NT2/D1 (cell line): Measurements from ENCODE around the gene DMXL2.

ENCODE experiments used
- SUZ12 ChIP-seq: IDR thresholded peaks from 2 replicates; pipeline ENCODE4 v1.6.1; 2011; ENCODE audit not compliant: insufficient read length, insufficient read depth; ENCODE audit errors: extremely low read depth
- YY1 ChIP-seq: IDR thresholded peaks from 2 replicates; pipeline ENCODE4 v1.6.1; 2011; ENCODE audit not compliant: insufficient read length, insufficient read depth
- ZNF274 ChIP-seq: IDR thresholded peaks from 2 replicates; pipeline ENCODE4 v1.6.1; 2011; ENCODE audit warnings: mild to moderate bottlenecking, low read depth, low read length

DNA sequence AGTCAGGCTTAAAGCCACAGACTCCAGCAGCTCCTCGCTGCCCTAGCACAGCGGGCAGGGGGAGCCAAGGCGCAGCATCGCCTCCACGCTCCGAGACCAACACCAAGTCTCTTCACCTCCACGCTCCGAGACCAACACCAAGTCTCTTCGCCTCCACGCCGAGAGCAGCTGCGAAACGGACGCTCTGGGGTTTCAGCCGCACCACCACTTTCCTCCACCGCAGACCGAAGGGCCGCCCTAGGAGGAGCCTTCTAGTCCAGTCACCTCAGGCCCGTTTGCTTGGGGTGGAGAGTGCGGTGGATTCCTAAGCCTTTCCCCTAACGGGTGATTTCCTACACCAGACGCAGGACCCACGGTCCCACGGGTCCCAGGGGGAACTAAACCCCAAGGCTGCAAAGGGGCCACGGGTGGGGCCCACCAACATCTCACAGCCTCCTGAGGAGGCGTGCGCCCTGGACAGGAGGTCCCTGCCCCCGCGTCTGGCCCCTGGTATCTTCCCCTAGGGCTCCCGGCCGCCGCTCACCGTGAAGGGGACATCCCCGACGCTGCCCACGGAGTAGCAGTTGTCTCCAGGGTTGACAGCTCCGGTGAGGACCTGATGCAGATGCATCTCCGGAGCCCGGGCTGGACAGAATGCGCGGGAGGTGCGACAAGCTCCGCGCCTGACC lies 501 bp downstream of the DMXL2 start:
- TF ChIP-seq SUZ12 = no peak
- TF ChIP-seq YY1 = no peak
- TF ChIP-seq ZNF274 = no peak
